ENCODE data around the gene KLK15. TPM values are rescaled to one million over a fixed set of nuclear protein-coding genes. Genes with fewer than 3 reads are reported as not detected.

The KLK15 gene
- total RNA-seq, 4 donors from 2014 or later: 1.3 to 3.8 TPM; not detected in 2

GRCh38 chr19:50776131-50776530 is 57.2 kb downstream of the KLK15 start:
- H3K4me3 ChIP-seq: no peak overlapping the region
- no peaks in the 10 kb centered on the region for H3K4me1 ChIP-seq
- in situ Hi-C loops (cut with MboI; ENCODE audit: low pct_ligation_motif_present in 1 of 4, low pct_unique_long_range_greater_than_20kb in 1 of 4, low sequenced_read_pairs in 3 of 4): loop anchor here in 2 of 4 donors (25.0 kb wide), 1 partner anchor 239 kb away; no protein-coding TSS in a partner anchor
- no peak for DNase-seq
- WGBS, 2 donors (ENCODE audit: low coverage in 1 of 2): 74 to 85% methylated on average over 5 of the region's 5 CpGs
- peaks cover 81% of the 10 kb centered on the region for H3K27me3 ChIP-seq
- H3K9me3 ChIP-seq: peaks cover 0 to 3% of the 10 kb centered on the region in 2 donors
- no peak overlapping the region for H3K27ac ChIP-seq
- TF ChIP-seq EP300 (IDR thresholded peaks at IDR 0.05; ENCODE audit: low read depth): no peak
- TF ChIP-seq POLR2AphosphoS5 (IDR thresholded peaks at IDR 0.05): no peak
- no peak for TF ChIP-seq CTCF (IDR thresholded peaks at IDR 0.05)
- no peak for TF ChIP-seq POLR2A (IDR thresholded peaks at IDR 0.05)
- no peaks in the 10 kb centered on the region for H3K36me3 ChIP-seq
- intact Hi-C loops (cut with DNase I; ENCODE audit: low total_unique reads): no loop called here

Small RNA genes lying within 50 kb of the gene (small RNA-seq; reads per million reads assigned to genes)
- gene SNORD88A: 194 to 500 (median 259) reads per million in 4 donors
- gene SNORD88B: 0 reads per million in 4 donors
- gene SNORD88C: 0 reads per million in 4 donors

Other genes starting within 250 kb of the KLK15 start
- gene SYT3, start 193.7 kb downstream of the KLK15 start, total RNA-seq: under 1 TPM in 1 of 4 donors, not detected in 3; 0.64 TPM
- not detected for gene C19orf81, start 184.1 kb downstream of the KLK15 start, total RNA-seq
- 1 to 10 TPM in 1 of 4 donors, not detected in 3; 2.2 TPM for gene SHANK1, start 113.8 kb downstream of the KLK15 start, total RNA-seq
- gene CLEC11A, start 110.2 kb downstream of the KLK15 start, total RNA-seq: 10 to 100 TPM in 1 of 4 donors, 1 to 10 TPM in 3; 2.6 to 11.2 (median 5.1) TPM
- gene GPR32, start 63.1 kb downstream of the KLK15 start, total RNA-seq: not detected
- gene ACP4, start 43.2 kb downstream of the KLK15 start, total RNA-seq: not detected
- 100 to 1,000 TPM in 1 of 4 donors, 10 to 100 TPM in 3; 17.0 to 150 (median 35.4) TPM for gene KLK1, start 9.8 kb downstream of the KLK15 start, total RNA-seq
- gene KLK3, start 21.3 kb upstream of the KLK15 start, total RNA-seq: 10 to 100 TPM in 1 of 4 donors, 1 to 10 TPM in 3; 2.9 to 66.9 (median 4.9) TPM
- gene KLK2, start 39.9 kb upstream of the KLK15 start, total RNA-seq: 1 to 10 TPM in 1 of 4 donors, not detected in 3; 3.8 TPM
- gene KLK4, start 77.8 kb upstream of the KLK15 start, total RNA-seq: 1 to 10 TPM in 1 of 4 donors, not detected in 3; 3.0 TPM
- not detected for gene KLK5, start 119.5 kb upstream of the KLK15 start, total RNA-seq
- not detected for gene KLK6, start 136.0 kb upstream of the KLK15 start, total RNA-seq
- gene KLK7, start 150.3 kb upstream of the KLK15 start, total RNA-seq: not detected
- gene KLK8, start 168.0 kb upstream of the KLK15 start, total RNA-seq: not detected
- gene KLK10, start 186.1 kb upstream of the KLK15 start, total RNA-seq: 1 to 10 TPM in 1 of 4 donors, under 1 TPM in 1, not detected in 2; 0.27 to 1.3 TPM
- gene KLK11, start 193.0 kb upstream of the KLK15 start, total RNA-seq: under 1 TPM in 2 of 4 donors, not detected in 2; 0.55 to 0.79 TPM
- under 1 TPM in 1 of 4 donors, not detected in 3; 0.41 TPM for gene KLK12, start 201.4 kb upstream of the KLK15 start, total RNA-seq
- 1 to 10 TPM in 1 of 4 donors, not detected in 3; 3.3 TPM for gene KLK13, start 231.5 kb upstream of the KLK15 start, total RNA-seq
- gene KLK14, start 249.3 kb upstream of the KLK15 start, total RNA-seq: under 1 TPM in 1 of 4 donors, not detected in 3; 0.82 TPM

Measured in transverse colon (tissue), 4 donors.